Hepatocyte (in vitro differentiated cells): ENCODE measurements around the gene SHISA6. TPM values are rescaled to one million over a fixed set of nuclear protein-coding genes. Genes with fewer than 3 reads are reported as not detected.

Experiments used
- DNase-seq: peaks from one replicate; pipeline ENCODE4 v3.0.0-alpha.2; 2016; ENCODE audit warnings: low spot score
- H2AFZ ChIP-seq: fragments of 200-600 bp; sonication (generic); 2 replicates; pipeline ENCODE4 v1.6.0; 2016; ENCODE audit warnings: antibody characterized with exemption, mild to moderate bottlenecking
- H3K27ac ChIP-seq: fragments of 200-600 bp; sonication (generic); 2 replicates; pipeline ENCODE4 v1.5.1; 2016; ENCODE audit warnings: mild to moderate bottlenecking
- H3K27me3 ChIP-seq: fragments of 200-600 bp; sonication (generic); 2 replicates; pipeline ENCODE4 v1.6.1; 2016
- H3K36me3 ChIP-seq: fragments of 200-600 bp; sonication (generic); replicated peaks from 2 replicates; pipeline ENCODE4 v1.5.1; 2016; ENCODE audit warnings: low read depth; ENCODE audit not compliant: insufficient read depth
- H3K4me1 ChIP-seq: fragments of 200-600 bp; sonication (generic); 2 replicates; pipeline ENCODE4 v1.5.1; 2016; ENCODE audit warnings: mild to moderate bottlenecking, moderate library complexity; ENCODE audit not compliant: insufficient read depth
- H3K4me2 ChIP-seq: fragments of 200-600 bp; sonication (generic); 2 replicates; pipeline ENCODE4 v1.6.0; 2016
- H3K4me3 ChIP-seq: fragments of 200-600 bp; sonication (generic); 2 replicates; pipeline ENCODE4 v1.5.1; 2016; ENCODE audit warnings: mild to moderate bottlenecking
- H3K79me2 ChIP-seq: fragments of 200-600 bp; sonication (generic); 2 replicates; pipeline ENCODE4 v1.6.0; 2017; ENCODE audit warnings: mild to moderate bottlenecking
- H3K9me2 ChIP-seq: fragments of 200-600 bp; sonication (generic); replicated peaks from 2 replicates; pipeline ENCODE4 v1.6.0; 2017; ENCODE audit warnings: mild to moderate bottlenecking; ENCODE audit not compliant: insufficient read depth
- H3K9me3 ChIP-seq: fragments of 200-600 bp; sonication (generic); 2 replicates; pipeline ENCODE4 v1.5.1; 2016; ENCODE audit warnings: low read depth, mild to moderate bottlenecking
- H4K20me1 ChIP-seq: fragments of 200-600 bp; sonication (generic); 2 replicates; pipeline ENCODE4 v1.6.0; 2016; ENCODE audit warnings: mild to moderate bottlenecking; ENCODE audit not compliant: insufficient read depth, poor library complexity, severe bottlenecking
- EZH2 ChIP-seq: fragments of 200-600 bp; sonication (generic); IDR thresholded peaks from 2 replicates; pipeline ENCODE4 v1.6.1; 2016; ENCODE audit warnings: antibody characterized with exemption, mild to moderate bottlenecking, borderline replicate concordance
- EZH2phosphoT487 ChIP-seq: fragments of 200-600 bp; sonication (generic); IDR thresholded peaks from one replicate; pipeline ENCODE4 v1.6.1; 2018; ENCODE audit warnings: antibody characterized with exemption, mild to moderate bottlenecking, low read depth, moderate library complexity; ENCODE audit not compliant: unreplicated experiment, severe bottlenecking
- WGBS: methylation state at CpG from one replicate; pipeline ENCODE4 v1.1.6; 2016; ENCODE audit warnings: low lambda C conversion rate; ENCODE audit errors: missing lambda C conversion rate; 5-methylcytosine and 5-hydroxymethylcytosine counted together
- polyA plus RNA-seq: library from polyadenylated mRNA; unstranded; fragments of >200 nt; fragmentation: Nextera tagmentation; extraction: Ambion mirVana; gene quantifications from 2 replicates; pipeline ENCODE4 v1.2.1, GENCODE V29; 2016
- total RNA-seq: library from RNA; depleted of rRNA; stranded (reverse); fragments of >200 nt; gene quantifications from 2 replicates; pipeline ENCODE4 v1.2.3, GENCODE V29; 2014
- TF ChIP-seq, protein P1 (sequence below): fragments of 200-600 bp; sonication (generic); IDR thresholded peaks from 2 replicates; pipeline ENCODE4 v1.5.1; 2016; ENCODE audit warnings: antibody characterized with exemption, mild to moderate bottlenecking; ENCODE audit not compliant: poor library complexity

Gene SHISA6
- total and polyA plus RNA-seq, 2 experiments from 2014 or later: 0.21 to 0.80 TPM

DNA sequence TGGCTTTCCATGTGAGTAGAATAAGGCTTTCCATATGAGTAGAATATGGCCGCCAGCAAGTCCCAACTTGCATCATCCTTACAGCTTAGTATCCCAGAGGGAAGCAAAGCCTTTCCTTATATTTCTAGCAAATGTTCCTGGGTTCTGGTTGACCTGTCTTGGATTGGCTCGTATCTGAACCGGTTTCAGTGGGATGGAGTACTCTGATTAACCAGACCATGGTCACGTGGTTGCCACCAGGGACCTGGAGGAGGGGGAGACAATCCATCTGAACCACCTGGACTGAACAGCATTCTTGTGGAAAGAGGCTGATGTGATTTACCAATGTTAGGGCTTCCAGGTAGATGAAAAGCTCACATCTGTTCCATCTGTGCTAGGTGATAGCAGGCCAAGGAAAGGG lies 89.0 kb downstream of the SHISA6 start:
- Histone ChIP-seq H2AFZ (no peak overlapping the region), H3K27me3 (no peaks in the 10 kb centered on the region), H4K20me1 (no peaks in the 10 kb centered on the region), H3K4me3 (no peak overlapping the region), H3K4me1 (no peaks in the 10 kb centered on the region), H3K27ac (no peak overlapping the region), H3K9me3 (no peaks in the 10 kb centered on the region), H3K4me2 (no peak overlapping the region), H3K79me2 (no peaks in the 10 kb centered on the region), H3K36me3 (no peaks in the 10 kb centered on the region), H3K9me2 (no peaks in the 10 kb centered on the region)
- WGBS: 93% methylated on average over 4 of the region's 4 CpGs
- TF ChIP-seq, protein P1, sequence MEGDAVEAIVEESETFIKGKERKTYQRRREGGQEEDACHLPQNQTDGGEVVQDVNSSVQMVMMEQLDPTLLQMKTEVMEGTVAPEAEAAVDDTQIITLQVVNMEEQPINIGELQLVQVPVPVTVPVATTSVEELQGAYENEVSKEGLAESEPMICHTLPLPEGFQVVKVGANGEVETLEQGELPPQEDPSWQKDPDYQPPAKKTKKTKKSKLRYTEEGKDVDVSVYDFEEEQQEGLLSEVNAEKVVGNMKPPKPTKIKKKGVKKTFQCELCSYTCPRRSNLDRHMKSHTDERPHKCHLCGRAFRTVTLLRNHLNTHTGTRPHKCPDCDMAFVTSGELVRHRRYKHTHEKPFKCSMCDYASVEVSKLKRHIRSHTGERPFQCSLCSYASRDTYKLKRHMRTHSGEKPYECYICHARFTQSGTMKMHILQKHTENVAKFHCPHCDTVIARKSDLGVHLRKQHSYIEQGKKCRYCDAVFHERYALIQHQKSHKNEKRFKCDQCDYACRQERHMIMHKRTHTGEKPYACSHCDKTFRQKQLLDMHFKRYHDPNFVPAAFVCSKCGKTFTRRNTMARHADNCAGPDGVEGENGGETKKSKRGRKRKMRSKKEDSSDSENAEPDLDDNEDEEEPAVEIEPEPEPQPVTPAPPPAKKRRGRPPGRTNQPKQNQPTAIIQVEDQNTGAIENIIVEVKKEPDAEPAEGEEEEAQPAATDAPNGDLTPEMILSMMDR: no peak
- TF ChIP-seq EZH2phosphoT487 (no peak), EZH2 (no peak)
- DNase-seq: no peak

DNA sequence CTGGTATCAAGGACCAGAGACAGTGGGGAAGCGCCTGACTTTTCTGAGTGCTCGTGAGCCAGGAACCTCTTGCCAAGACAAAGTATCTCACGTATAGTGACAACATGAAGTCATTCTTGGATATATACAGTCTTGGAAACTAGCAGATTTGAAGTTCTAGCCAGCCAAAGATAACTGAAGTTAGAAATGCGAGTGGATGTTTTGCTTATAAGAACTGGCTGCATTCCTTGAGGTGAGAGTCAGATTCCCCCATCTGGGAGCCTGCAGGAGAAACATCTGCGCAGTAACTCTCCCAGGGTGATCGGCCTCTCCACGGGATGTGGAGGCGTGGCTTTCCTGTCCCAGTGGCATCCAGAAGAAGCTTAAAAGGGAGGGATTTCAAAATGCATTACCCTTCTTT lies 89.8 kb downstream of the SHISA6 start:
- Histone ChIP-seq H3K4me2 (peak overlapping the region; percentile 14), H3K36me3 (no peaks in the 10 kb centered on the region), H3K27me3 (no peaks in the 10 kb centered on the region), H3K79me2 (no peaks in the 10 kb centered on the region), H4K20me1 (no peaks in the 10 kb centered on the region), H3K4me1 (no peaks in the 10 kb centered on the region), H3K27ac (peak overlapping the region; percentile 14), H3K4me3 (no peak overlapping the region), H3K9me3 (no peaks in the 10 kb centered on the region), H3K9me2 (no peaks in the 10 kb centered on the region), H2AFZ (no peak overlapping the region)
- peak; percentile 73 for DNase-seq
- WGBS: 29% methylated on average over 8 of the region's 8 CpGs
- TF ChIP-seq EZH2phosphoT487: no peak
- TF ChIP-seq, protein P1: no peak
- TF ChIP-seq EZH2: no peak

DNA sequence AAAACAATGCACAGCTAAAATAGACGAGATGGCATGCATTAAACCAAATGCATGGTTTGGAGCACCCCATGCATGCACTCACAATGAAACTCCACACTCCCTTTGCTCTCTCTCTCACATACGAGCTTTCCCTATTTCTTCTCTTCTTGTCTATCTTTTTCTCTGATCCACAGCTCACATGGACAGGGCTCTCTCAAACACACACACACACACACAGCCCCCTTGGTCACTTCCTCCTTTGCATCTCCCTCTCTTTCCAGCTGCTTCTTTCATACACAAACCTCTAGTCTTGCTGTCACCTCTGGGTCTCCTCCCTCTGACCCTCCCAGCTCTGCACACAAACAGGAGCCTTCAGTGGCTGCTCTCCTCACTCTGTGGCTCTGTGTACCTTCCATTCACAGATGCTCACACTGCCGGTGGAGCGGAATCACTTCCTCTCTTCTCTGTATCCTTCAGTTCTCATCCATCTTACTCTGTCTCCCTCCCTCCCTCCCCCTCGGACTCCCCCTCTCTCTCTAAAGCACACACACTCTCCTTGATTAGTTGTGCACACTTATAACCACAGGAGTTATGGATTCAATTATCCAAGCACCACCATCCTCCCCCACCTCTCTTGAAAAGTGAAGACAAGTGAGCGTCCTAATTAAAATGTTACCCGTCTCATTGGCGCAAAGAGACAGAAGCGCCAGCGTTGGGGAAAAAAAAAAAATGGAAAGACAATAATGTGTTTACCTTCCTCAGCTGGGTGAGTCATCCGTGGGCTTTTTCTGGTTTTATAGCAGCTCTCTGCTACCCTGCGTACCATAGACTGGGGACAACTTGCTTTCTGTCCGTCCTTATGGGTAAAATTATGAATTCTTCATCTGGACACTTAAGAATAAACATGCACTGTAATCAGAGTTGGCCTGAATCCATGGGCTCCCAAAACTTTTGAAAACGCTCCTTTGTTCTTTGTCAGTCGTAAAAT lies 90.8 kb downstream of the SHISA6 start:
- Histone ChIP-seq H3K27ac (no peak overlapping the region), H3K4me2 (peak overlapping the region; percentile 45), H3K9me2 (no peaks in the 10 kb centered on the region), H2AFZ (no peak overlapping the region), H4K20me1 (no peaks in the 10 kb centered on the region), H3K4me1 (no peaks in the 10 kb centered on the region), H3K36me3 (no peaks in the 10 kb centered on the region), H3K9me3 (no peaks in the 10 kb centered on the region), H3K27me3 (no peaks in the 10 kb centered on the region), H3K4me3 (no peak overlapping the region), H3K79me2 (no peaks in the 10 kb centered on the region)
- no peak for TF ChIP-seq EZH2phosphoT487
- TF ChIP-seq, protein P1: no peak
- peak; percentile 20 for DNase-seq
- 53% methylated on average over 14 of the region's 15 CpGs for WGBS
